Neural crest cell (in vitro differentiated cells): ENCODE results near the gene RNF150. TPM values are rescaled to one million over a fixed set of nuclear protein-coding genes. Genes with fewer than 3 reads are reported as not detected.
"Not testable (repeated sequence)": the region's sequence is repeated elsewhere in the genome, so short reads cannot be mapped to it uniquely, and the experiment has no call there.

Source experiments
- DNase-seq: peaks from one replicate; pipeline ENCODE4 v3.0.0; 2021; ENCODE audit warnings: low read depth, mixed read lengths, low spot score
- H3K27ac Mint-ChIP-seq: one replicate; pipeline ENCODE4 v1.8.0; 2021; ENCODE audit warnings: mild to moderate bottlenecking, mixed read lengths; ENCODE audit not compliant: unreplicated experiment
- H3K27me3 Mint-ChIP-seq: 2 replicates; pipeline ENCODE4 v1.8.0; 2021; ENCODE audit warnings: low read depth, mild to moderate bottlenecking, mixed read lengths
- H3K36me3 Mint-ChIP-seq: 2 replicates; pipeline ENCODE4 v1.8.0; 2021; ENCODE audit warnings: low read depth, mild to moderate bottlenecking, mixed read lengths
- H3K4me1 Mint-ChIP-seq: 2 replicates; pipeline ENCODE4 v1.8.0; 2021; ENCODE audit warnings: mixed read lengths
- H3K4me3 Mint-ChIP-seq: one replicate; pipeline ENCODE4 v1.8.0; 2021; ENCODE audit warnings: mild to moderate bottlenecking, mixed read lengths
- H3K9me3 Mint-ChIP-seq: 2 replicates; pipeline ENCODE4 v1.8.0; 2021; ENCODE audit warnings: mixed read lengths
- total RNA-seq: library from RNA; stranded (reverse); gene quantifications from 2 replicates; pipeline ENCODE4 v1.2.1, GENCODE V29; 2021
- TF ChIP-seq, protein P1 (sequence below): fragments of 200-600 bp; sonication (generic); conservative IDR thresholded peaks from 2 replicates; pipeline ENCODE4 v1.5.0; 2021; ENCODE audit warnings: antibody characterized with exemption, mild to moderate bottlenecking

Gene RNF150
- total RNA-seq, 1 donor from 2014 or later, result 23.3 TPM

DNA sequence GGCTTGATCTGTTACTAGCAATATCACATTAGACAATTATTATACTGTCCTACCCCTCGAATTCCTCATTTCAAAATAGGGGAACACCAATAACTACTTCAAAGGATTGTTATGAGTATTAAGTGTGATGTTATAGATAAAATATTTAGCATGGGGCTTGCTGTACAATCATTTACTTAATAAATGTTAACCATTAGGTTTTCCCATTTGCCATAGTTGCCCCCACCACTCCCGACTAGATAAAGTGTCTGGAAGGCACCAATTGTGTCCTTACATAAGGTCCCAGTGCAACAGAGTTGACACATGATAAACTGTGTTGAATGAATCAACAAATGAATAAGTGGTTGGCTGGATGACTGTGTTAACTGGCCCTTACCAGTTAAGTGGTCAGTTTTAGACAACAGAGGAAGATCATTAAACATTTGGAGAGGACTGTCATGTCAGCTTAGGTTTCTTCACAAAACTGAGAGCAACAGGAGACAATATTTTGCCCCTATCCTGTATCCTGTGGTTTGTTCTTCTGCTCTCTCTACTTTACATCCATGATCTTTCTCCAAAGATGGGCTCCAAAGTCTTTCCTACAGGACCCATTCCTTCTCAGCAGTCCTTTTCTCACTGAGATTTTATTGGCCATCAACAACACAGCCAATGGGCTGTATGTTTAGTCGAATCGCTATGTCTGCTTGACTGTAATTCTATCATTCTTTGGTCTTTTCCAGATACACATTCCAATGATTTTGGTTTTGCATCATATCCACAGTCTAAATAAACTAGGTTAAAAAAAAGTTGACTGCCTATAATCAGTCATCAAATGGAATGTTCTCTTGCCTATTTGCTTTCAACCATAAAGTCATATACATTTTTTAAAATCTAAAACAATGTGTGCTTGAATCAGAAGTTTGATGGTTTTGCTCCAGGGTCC is 74.4 kb downstream of the RNF150 start:
- Mint-ChIP-seq H3K9me3 (no peaks in the 10 kb centered on the region), H3K27ac (no peak overlapping the region), H3K27me3 (no peaks in the 10 kb centered on the region), H3K4me3 (no peak overlapping the region), H3K4me1 (no peaks in the 10 kb centered on the region), H3K36me3 (no peaks in the 10 kb centered on the region)
- DNase-seq, result no peak
- TF ChIP-seq, protein P1, sequence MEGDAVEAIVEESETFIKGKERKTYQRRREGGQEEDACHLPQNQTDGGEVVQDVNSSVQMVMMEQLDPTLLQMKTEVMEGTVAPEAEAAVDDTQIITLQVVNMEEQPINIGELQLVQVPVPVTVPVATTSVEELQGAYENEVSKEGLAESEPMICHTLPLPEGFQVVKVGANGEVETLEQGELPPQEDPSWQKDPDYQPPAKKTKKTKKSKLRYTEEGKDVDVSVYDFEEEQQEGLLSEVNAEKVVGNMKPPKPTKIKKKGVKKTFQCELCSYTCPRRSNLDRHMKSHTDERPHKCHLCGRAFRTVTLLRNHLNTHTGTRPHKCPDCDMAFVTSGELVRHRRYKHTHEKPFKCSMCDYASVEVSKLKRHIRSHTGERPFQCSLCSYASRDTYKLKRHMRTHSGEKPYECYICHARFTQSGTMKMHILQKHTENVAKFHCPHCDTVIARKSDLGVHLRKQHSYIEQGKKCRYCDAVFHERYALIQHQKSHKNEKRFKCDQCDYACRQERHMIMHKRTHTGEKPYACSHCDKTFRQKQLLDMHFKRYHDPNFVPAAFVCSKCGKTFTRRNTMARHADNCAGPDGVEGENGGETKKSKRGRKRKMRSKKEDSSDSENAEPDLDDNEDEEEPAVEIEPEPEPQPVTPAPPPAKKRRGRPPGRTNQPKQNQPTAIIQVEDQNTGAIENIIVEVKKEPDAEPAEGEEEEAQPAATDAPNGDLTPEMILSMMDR, result no peak

DNA sequence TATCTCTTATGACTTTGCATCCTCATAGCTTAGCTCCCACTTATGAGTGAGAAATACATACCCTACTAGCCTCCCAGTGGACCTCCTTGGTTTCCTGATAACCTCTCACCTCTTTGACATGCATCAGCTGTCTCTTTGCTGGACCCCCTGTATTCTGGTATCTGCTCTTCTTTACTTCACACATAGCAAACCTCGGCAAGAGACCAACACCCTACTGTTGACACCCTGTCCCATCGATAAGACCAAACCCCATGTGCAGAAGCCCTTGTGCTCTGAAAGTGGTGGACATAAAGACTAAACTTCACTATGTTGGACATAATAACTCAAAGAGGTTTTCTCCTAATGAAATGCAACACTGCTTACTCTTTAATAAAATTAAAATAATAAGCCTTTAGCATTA is 75.7 kb downstream of the RNF150 start:
- TF ChIP-seq, protein P1, result no peak
- Mint-ChIP-seq H3K36me3 (peaks cover 2% of the 10 kb centered on the region), H3K27ac (no peak overlapping the region), H3K4me3 (no peak overlapping the region), H3K27me3 (no peaks in the 10 kb centered on the region), H3K9me3 (no peaks in the 10 kb centered on the region), H3K4me1 (no peaks in the 10 kb centered on the region)
- no peak for DNase-seq

DNA sequence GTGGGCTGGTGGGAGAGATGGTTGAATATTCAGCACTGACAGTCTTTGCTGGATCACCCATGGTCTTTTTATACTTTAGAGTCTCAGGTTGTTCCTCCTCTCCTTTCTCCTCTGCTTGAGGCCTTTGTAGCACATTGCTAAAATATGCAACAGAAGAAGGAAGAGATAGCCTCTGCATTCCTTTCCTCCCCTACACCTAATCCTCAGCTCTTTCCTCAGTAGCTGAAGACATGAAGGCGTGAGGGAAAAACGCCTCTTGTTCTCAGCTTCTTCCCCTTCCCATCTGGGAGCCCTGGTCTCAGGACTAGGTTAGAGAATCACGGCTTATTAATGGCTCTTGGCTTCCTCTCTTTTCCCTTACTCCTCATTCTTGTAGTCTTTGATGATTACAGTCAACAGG is 76.8 kb downstream of the RNF150 start:
- Mint-ChIP-seq H3K4me1 (no peaks in the 10 kb centered on the region), H3K9me3 (peaks cover 6% of the 10 kb centered on the region), H3K27ac (no peak overlapping the region), H3K4me3 (no peak overlapping the region), H3K36me3 (peaks cover 9% of the 10 kb centered on the region), H3K27me3 (no peaks in the 10 kb centered on the region)
- TF ChIP-seq, protein P1, result no peak
- DNase-seq, result no peak

DNA sequence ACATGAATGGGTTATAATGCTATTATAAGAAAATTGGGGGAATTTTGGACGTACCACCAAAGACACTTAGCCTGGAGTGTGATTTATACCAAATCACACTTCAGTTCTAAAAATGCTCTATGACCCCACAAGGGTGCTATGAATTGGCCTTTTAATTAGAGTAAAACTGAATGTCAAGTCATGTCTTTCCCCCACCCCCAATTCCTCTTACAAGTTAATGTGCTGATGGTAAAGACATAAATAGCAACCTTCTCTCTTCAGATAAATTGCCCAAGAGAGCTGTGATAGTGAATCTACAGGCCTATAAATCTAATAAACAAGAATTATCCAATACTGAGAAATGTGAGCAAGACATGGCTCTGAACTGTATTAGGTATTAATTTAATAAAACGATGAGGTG is 78.8 kb downstream of the RNF150 start:
- H3K4me1 Mint-ChIP-seq, result no peaks in the 10 kb centered on the region
- peaks cover 10% of the 10 kb centered on the region for H3K9me3 Mint-ChIP-seq
- no peak overlapping the region for H3K27ac Mint-ChIP-seq

DNA sequence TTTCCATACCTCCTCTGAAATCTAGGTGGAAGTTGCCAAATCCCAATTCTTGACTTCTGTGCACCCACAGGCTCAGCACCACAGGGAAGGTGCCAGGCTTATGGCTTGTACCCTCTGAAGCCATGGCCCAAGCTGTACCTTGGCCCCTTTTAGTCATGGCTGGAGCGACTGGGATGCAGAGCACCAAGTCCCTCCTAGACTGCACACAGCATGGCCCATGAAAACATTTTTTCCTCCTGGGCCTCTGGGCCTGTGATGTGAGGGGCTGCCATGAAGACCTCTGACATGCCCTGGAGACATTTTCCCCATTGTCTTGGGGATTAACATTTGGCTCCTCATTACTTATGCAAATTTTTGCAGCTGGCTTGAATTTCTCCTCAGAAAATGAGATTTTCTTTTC is 82.3 kb downstream of the RNF150 start:
- H3K4me1 Mint-ChIP-seq, result not testable (repeated sequence)

More for the DNA sequence above, 78.8 kb downstream of the RNF150 start:
- H3K27me3 Mint-ChIP-seq, result no peaks in the 10 kb centered on the region
- H3K4me3 Mint-ChIP-seq, result no peak overlapping the region
- TF ChIP-seq, protein P1, result no peak
- H3K36me3 Mint-ChIP-seq, result peaks cover 19% of the 10 kb centered on the region
- no peak for DNase-seq

DNA sequence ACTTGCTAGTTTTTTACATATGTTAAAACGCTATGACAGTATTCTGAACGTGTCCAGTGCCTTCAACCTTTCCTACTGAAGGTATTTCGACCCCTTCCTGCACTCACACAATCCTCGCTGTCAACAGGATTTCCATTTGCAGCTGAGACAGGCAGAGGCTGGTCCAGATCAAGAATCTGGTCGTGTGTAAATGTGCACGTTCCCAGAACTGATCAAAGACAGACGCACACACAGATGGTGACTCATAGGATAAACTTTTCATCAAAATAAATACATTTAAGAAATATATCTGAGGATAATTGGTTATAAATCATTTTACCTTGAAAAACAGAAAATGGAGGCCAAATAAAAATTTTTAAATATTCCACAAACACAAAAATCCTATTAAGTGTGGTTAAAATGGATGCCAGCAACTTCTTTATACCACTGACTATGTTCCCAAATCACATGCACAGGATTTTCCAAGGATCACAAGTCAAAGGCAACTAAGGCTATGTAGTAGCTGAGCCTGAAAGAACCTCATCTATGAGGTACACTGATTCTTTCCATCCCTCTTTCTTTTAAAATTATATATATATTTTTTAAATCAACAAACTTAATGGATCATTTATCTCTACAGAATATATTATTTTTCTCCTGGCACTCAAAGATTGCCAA is 85.9 kb downstream of the RNF150 start:
- Mint-ChIP-seq H3K4me3 (no peak overlapping the region), H3K36me3 (peaks cover 19% of the 10 kb centered on the region), H3K27me3 (no peaks in the 10 kb centered on the region), H3K27ac (no peak overlapping the region), H3K9me3 (peaks cover 10% of the 10 kb centered on the region), H3K4me1 (no peaks in the 10 kb centered on the region)
- no peak for DNase-seq
- TF ChIP-seq, protein P1, result no peak

More for the DNA sequence above, 82.3 kb downstream of the RNF150 start:
- not testable (repeated sequence) for H3K27me3 Mint-ChIP-seq, DNase-seq, H3K9me3 Mint-ChIP-seq, H3K4me3 Mint-ChIP-seq, H3K27ac Mint-ChIP-seq
- H3K36me3 Mint-ChIP-seq, result peaks cover 21% of the 10 kb centered on the region
